ENCODE data around the gene PCDHGA1. TPM values are rescaled to one million over a fixed set of nuclear protein-coding genes. Genes with fewer than 3 reads are reported as not detected.

The PCDHGA1 gene
- total RNA-seq, 1 donor from 2014 or later = 0.31 TPM

DNA sequence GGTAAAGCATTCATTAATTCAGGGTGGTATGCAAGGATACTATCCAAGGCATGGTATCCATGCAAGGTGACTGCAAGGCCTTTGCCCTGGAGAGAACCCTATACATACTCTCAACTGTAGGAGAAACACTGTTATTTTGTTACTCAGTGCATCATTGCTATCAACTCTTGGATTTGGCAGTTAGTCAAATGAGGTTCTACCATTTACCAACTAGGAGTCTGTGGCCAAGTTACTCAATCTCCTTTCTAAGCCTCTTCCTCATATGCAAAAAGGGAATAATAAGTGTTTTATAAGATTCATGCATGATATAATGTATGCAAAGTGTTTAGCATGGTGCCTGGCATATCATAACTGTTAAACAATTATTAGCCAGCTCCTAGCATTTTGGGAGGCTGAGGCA is 149.5 kb downstream of the PCDHGA1 start:
- H3K4me1 Mint-ChIP-seq (ENCODE audit: unreplicated experiment) = peaks cover 28% of the 10 kb centered on the region
- no peak for DNase-seq (ENCODE audit: extremely low spot score, unreplicated experiment)
- H3K27me3 Mint-ChIP-seq = peaks cover 18% of the 10 kb centered on the region
- H3K9me3 Mint-ChIP-seq = no peaks in the 10 kb centered on the region
- H3K36me3 Mint-ChIP-seq = peaks cover 46% of the 10 kb centered on the region
- no peak overlapping the region for H3K27ac Mint-ChIP-seq
- H3K4me3 Mint-ChIP-seq = no peak overlapping the region
- TF ChIP-seq, protein P1, sequence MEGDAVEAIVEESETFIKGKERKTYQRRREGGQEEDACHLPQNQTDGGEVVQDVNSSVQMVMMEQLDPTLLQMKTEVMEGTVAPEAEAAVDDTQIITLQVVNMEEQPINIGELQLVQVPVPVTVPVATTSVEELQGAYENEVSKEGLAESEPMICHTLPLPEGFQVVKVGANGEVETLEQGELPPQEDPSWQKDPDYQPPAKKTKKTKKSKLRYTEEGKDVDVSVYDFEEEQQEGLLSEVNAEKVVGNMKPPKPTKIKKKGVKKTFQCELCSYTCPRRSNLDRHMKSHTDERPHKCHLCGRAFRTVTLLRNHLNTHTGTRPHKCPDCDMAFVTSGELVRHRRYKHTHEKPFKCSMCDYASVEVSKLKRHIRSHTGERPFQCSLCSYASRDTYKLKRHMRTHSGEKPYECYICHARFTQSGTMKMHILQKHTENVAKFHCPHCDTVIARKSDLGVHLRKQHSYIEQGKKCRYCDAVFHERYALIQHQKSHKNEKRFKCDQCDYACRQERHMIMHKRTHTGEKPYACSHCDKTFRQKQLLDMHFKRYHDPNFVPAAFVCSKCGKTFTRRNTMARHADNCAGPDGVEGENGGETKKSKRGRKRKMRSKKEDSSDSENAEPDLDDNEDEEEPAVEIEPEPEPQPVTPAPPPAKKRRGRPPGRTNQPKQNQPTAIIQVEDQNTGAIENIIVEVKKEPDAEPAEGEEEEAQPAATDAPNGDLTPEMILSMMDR (conservative IDR thresholded peaks at IDR 0.05) = no peak

DNA sequence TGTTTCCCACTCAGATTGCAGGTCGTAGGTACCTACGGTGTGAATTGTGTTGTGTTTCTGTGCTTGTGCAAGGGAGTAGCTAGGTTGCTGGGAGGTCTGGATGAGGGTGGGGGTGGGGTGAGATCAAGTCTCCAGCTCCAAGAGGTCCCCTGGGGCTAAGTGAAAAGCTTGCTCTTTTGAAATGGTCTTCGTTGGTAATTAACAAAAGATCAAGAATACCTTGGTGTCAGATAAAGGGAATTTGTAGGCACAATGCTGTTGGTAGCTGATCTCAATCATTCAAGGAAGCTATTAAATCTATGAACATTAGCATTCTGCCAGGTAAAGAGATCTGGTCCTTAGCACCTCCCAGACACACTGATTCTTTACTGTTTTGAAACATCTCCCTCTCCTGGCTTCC is 153.6 kb downstream of the PCDHGA1 start:
- H3K4me3 Mint-ChIP-seq = peak overlapping the region; percentile 82
- H3K27me3 Mint-ChIP-seq = peaks cover 14% of the 10 kb centered on the region
- H3K27ac Mint-ChIP-seq = peak overlapping the region; percentile 1
- TF ChIP-seq, protein P1 (conservative IDR thresholded peaks at IDR 0.05) = no peak
- H3K36me3 Mint-ChIP-seq = peaks cover 51% of the 10 kb centered on the region
- no peak for DNase-seq (ENCODE audit: extremely low spot score, unreplicated experiment)
- H3K4me1 Mint-ChIP-seq (ENCODE audit: unreplicated experiment) = peaks cover 20% of the 10 kb centered on the region
- H3K9me3 Mint-ChIP-seq = peaks cover 5% of the 10 kb centered on the region

DNA sequence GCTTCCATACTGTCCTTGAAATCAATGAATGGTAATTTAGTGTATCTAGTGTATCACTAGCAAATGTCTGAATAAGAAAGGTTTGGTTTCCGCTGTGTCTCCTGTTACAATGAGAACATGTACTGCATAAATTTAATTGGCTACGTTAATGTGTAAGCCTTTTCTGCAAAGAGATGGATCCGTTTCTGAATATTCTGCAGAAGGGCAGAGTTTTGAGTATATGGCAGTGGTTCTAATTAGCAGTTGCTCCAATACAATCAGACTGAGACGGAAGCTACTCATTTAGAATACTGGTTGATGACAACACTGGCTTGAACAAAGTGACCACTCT is 154.0 kb downstream of the PCDHGA1 start:
- H3K36me3 Mint-ChIP-seq = peaks cover 51% of the 10 kb centered on the region
- H3K27me3 Mint-ChIP-seq = peaks cover 14% of the 10 kb centered on the region
- peak overlapping the region; percentile 1 for H3K27ac Mint-ChIP-seq
- peak overlapping the region; percentile 82 for H3K4me3 Mint-ChIP-seq
- H3K4me1 Mint-ChIP-seq (ENCODE audit: unreplicated experiment) = peaks cover 20% of the 10 kb centered on the region
- peaks cover 5% of the 10 kb centered on the region for H3K9me3 Mint-ChIP-seq
- DNase-seq (ENCODE audit: extremely low spot score, unreplicated experiment) = no peak
- TF ChIP-seq, protein P1 (conservative IDR thresholded peaks at IDR 0.05) = no peak

DNA sequence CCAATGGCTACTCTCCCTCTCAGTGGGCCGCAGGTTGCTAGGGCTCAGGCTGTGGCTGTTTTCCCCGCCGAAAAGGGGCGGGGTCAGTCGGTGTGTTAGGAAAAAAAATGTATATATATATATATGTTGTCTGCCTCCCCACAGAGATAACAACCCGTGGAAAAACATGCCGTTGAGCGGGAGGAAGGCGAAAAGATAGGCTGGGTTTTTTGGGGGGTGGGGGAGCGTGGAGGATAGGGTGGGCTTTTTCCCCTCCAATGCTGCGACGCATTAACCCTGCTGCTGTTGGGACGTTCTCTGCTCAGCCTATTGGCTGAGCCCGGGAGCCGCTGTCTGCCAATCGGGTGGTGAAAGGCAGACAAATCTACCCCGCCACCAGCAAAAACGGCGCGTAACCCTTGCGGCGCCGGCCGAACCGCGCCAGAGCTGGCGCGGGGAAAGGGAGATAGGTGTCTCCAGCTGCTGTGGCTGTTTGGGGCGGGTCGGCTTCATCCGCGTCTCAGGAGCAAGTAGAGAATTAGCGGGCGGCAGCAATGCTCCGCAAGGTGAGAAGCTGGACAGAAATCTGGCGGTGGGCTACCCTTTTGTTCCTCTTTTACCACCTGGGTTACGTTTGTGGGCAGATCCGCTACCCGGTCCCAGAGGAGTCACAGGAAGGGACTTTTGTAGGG is 154.5 kb downstream of the PCDHGA1 start, which contains the start of gene PCDHGC4:
PCDHGC4 (plus strand) TSS at position 390 of the 671 bp plus-strand sequence; CDS start at position 534, 144 bp downstream.
- peaks cover 53% of the 10 kb centered on the region for H3K36me3 Mint-ChIP-seq

DNA sequence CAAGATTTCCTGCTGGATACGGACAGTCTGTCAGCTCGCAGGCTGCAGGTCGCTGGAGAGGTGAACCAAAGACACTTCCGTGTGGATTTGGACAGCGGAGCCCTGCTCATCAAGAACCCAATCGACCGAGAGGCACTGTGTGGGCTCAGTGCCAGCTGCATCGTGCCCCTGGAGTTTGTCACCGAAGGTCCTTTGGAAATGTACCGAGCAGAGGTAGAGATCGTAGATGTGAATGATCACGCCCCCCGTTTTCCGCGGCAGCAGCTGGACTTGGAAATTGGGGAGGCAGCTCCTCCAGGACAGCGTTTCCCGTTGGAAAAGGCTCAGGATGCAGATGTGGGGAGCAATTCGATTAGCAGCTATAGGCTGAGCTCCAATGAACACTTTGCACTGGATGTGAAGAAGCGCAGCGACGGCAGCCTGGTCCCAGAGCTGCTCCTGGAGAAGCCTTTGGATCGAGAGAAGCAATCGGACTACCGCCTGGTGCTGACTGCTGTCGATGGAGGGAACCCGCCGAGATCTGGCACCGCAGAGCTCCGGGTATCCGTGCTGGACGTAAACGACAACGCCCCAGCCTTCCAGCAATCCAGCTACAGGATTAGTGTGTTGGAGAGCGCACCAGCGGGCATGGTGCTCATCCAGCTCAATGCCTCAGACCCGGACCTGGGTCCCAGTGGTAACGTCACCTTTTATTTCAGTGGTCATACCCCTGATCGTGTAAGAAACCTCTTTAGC is 155.2 kb downstream of the PCDHGA1 start:
- Mint-ChIP-seq H3K9me3 (peaks cover 5% of the 10 kb centered on the region), H3K36me3 (peaks cover 57% of the 10 kb centered on the region), H3K27me3 (peaks cover 18% of the 10 kb centered on the region), H3K4me1 (ENCODE audit: unreplicated experiment) (peaks cover 20% of the 10 kb centered on the region), H3K27ac (peak overlapping the region; percentile 13), H3K4me3 (peak overlapping the region; percentile 82)
- DNase-seq (ENCODE audit: extremely low spot score, unreplicated experiment) = no peak
- TF ChIP-seq, protein P1 (conservative IDR thresholded peaks at IDR 0.05) = no peak

More for the DNA sequence above, 154.5 kb downstream of the PCDHGA1 start, which contains the start of gene PCDHGC4:
- TF ChIP-seq, protein P1 (conservative IDR thresholded peaks at IDR 0.05) = no peak
- Mint-ChIP-seq H3K9me3 (peaks cover 5% of the 10 kb centered on the region), H3K4me1 (ENCODE audit: unreplicated experiment) (peaks cover 20% of the 10 kb centered on the region), H3K4me3 (peak within 1 kb of the TSS; percentile 82), H3K27me3 (peaks cover 14% of the 10 kb centered on the region), H3K27ac (peak within 1 kb of the TSS; percentile 13)
- DNase-seq (ENCODE audit: extremely low spot score, unreplicated experiment) = no peak
